ENCODE data around the gene PCDHGB4. TPM values are rescaled to one million over a fixed set of nuclear protein-coding genes. Genes with fewer than 3 reads are reported as not detected.

PCDHGB4 gene
- total and polyA plus RNA-seq, 3 donors from 2014 or later, result 1.0 to 13.3 (median 11.3) TPM

DNA sequence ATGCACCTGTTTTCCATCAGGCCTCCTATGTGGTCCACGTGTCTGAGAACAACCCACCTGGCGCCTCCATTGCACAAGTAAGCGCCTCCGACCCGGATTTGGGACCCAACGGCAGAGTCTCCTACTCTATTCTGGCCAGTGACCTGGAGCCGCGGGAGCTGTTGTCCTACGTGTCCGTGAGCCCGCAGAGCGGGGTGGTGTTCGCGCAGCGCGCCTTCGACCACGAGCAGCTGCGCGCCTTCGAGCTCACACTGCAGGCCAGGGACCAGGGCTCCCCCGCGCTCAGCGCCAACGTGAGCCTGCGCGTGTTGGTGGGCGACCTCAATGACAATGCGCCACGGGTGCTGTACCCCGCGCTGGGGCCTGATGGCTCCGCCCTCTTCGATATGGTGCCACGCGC is 35.9 kb upstream of the PCDHGB4 start:
- Histone ChIP-seq H3K9me3 (no peaks in the 10 kb centered on the region), H3K4me1 (no peaks in the 10 kb centered on the region), H3K27me3 (no peaks in the 10 kb centered on the region), H3K27ac (no peak overlapping the region), H3K4me3 (no peak overlapping the region), H3K36me3 (ENCODE audit: low read depth, missing control alignments) (no peaks in the 10 kb centered on the region)
- intact Hi-C loops (cut with DNase I; ENCODE audit: low total_unique reads), result no loop called here
- TF ChIP-seq, protein P1, sequence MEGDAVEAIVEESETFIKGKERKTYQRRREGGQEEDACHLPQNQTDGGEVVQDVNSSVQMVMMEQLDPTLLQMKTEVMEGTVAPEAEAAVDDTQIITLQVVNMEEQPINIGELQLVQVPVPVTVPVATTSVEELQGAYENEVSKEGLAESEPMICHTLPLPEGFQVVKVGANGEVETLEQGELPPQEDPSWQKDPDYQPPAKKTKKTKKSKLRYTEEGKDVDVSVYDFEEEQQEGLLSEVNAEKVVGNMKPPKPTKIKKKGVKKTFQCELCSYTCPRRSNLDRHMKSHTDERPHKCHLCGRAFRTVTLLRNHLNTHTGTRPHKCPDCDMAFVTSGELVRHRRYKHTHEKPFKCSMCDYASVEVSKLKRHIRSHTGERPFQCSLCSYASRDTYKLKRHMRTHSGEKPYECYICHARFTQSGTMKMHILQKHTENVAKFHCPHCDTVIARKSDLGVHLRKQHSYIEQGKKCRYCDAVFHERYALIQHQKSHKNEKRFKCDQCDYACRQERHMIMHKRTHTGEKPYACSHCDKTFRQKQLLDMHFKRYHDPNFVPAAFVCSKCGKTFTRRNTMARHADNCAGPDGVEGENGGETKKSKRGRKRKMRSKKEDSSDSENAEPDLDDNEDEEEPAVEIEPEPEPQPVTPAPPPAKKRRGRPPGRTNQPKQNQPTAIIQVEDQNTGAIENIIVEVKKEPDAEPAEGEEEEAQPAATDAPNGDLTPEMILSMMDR (IDR thresholded peaks at IDR 0.05), result no peak
- no peak for TF ChIP-seq POLR2A (IDR thresholded peaks at IDR 0.05)
- whole genome bisulfite sequencing, 2 donors, result 29% methylated on average over 6 to 28 of the region's 36 CpGs
- DNase-seq, result no peak

DNA sequence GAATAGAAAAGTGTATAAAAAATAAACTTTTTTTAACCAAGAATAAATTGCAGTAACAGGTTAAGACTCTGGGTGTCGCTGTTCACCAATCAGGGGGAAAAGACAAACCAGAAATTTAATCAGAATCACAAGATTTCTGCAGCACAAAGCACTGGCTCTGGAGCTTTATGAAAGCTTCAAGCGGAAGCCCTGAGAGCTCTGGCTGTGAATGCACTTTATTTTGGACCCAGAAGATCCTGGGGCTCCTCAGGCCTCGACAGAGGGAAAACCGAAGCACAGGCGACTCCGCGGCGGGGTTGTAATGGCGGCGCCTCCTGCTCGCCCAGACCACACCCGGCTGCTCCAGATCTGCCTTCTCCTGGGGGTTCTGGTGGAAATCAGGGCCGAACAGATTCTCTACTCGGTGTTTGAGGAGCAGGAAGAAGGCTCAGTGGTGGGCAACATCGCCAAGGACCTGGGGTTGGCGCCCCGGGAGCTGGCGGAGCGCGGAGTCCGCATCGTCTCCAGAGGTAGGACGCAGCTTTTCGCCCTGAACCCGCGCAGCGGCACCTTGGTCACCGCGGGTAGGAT is 32.5 kb upstream of the PCDHGB4 start, which contains the start of gene PCDHGA4:
Gene PCDHGA4, plus strand, starts transcription at position 122 of the 570 bp plus-strand sequence. Its CDS starts 87 bp downstream, at position 209.
- TF ChIP-seq, protein P1 (IDR thresholded peaks at IDR 0.05), result peak in 2 of 3 experiments; percentile 38 to 51
- no peak for TF ChIP-seq POLR2A (IDR thresholded peaks at IDR 0.05)
- H3K9me3 ChIP-seq, result no peaks in the 10 kb centered on the region
- H3K27me3 ChIP-seq, result no peaks in the 10 kb centered on the region
- no peaks in the 10 kb centered on the region for H3K36me3 ChIP-seq (ENCODE audit: low read depth, missing control alignments)
- intact Hi-C loops (cut with DNase I; ENCODE audit: low total_unique reads), result no loop called here
- 11% methylated on average over 25 to 29 of the region's 29 CpGs for WGBS, 2 donors
- no peak for DNase-seq
- H3K4me3 ChIP-seq, result peak within 1 kb of the TSS in 1 of 2 donors; percentile 36
- no peaks in the 10 kb centered on the region for H3K4me1 ChIP-seq
- no peak within 1 kb of the TSS for H3K27ac ChIP-seq

DNA sequence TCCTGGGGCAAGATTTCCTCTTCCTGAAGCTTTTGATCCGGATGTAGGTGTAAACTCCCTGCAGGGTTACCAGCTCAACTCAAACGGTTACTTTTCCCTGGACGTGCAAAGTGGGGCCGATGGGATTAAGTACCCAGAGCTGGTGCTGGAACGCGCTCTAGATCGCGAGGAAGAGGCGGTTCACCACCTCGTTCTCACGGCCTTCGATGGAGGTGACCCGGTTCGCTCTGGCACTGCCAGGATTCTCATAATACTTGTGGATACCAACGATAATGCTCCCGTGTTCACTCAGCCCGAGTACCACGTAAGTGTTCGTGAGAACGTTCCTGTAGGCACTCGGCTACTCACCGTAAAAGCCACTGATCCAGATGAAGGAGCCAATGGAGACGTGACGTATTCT is 31.9 kb upstream of the PCDHGB4 start:
- DNase-seq, result no peak
- Histone ChIP-seq H3K27ac (no peak overlapping the region), H3K36me3 (ENCODE audit: low read depth, missing control alignments) (no peaks in the 10 kb centered on the region), H3K9me3 (no peaks in the 10 kb centered on the region), H3K4me3 (no peak overlapping the region), H3K4me1 (no peaks in the 10 kb centered on the region), H3K27me3 (no peaks in the 10 kb centered on the region)
- intact Hi-C loops (cut with DNase I; ENCODE audit: low total_unique reads), result no loop called here
- TF ChIP-seq, protein P1 (IDR thresholded peaks at IDR 0.05), result no peak
- no peak for TF ChIP-seq POLR2A (IDR thresholded peaks at IDR 0.05)
- WGBS, 2 donors, result 23 to 41% methylated on average over 22 to 24 of the region's 24 CpGs

DNA sequence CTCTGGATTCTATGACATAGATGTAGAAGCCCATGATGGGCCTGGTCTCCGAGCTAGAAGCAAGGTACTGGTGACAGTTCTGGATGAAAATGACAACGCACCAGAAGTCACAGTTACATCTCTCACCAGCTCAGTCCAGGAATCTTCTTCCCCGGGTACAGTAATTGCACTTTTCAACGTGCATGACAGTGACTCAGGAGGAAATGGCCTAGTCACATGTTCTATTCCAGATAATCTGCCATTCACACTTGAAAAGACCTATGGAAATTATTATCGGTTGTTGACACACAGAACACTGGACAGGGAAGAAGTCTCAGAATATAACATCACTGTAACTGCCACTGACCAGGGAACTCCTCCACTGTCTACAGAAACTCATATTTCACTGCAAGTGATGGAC is 31.4 kb upstream of the PCDHGB4 start:
- Histone ChIP-seq H3K4me1 (no peaks in the 10 kb centered on the region), H3K36me3 (ENCODE audit: low read depth, missing control alignments) (no peaks in the 10 kb centered on the region), H3K9me3 (no peaks in the 10 kb centered on the region), H3K4me3 (no peak overlapping the region), H3K27ac (no peak overlapping the region), H3K27me3 (no peaks in the 10 kb centered on the region)
- intact Hi-C loops (cut with DNase I; ENCODE audit: low total_unique reads), result no loop called here
- TF ChIP-seq, protein P1 (IDR thresholded peaks at IDR 0.05), result no peak
- no peak for TF ChIP-seq POLR2A (IDR thresholded peaks at IDR 0.05)
- 39 to 56% methylated on average over 5 of the region's 5 CpGs for WGBS, 2 donors
- no peak for DNase-seq

DNA sequence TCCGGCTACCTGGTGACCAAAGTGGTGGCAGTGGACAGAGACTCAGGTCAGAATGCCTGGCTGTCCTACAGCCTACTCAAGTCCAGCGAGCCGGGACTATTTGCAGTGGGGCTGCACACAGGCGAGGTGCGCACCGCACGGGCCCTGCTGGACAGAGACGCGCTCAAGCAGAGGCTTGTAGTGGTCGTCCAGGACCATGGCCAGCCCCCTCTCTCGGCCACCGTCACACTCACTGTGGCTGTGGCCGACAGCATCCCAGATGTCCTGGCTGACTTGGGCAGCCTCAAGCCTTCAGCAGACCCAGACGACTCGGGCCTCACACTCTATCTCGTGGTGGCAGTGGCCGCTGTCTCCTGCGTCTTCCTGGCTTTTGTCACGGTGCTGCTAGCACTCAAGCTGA is 30.5 kb upstream of the PCDHGB4 start:
- DNase-seq, result no peak
- Histone ChIP-seq H3K4me1 (no peaks in the 10 kb centered on the region), H3K27me3 (no peaks in the 10 kb centered on the region), H3K9me3 (no peaks in the 10 kb centered on the region), H3K27ac (no peak overlapping the region), H3K36me3 (ENCODE audit: low read depth, missing control alignments) (no peaks in the 10 kb centered on the region), H3K4me3 (no peak overlapping the region)
- intact Hi-C loops (cut with DNase I; ENCODE audit: low total_unique reads), result no loop called here
- TF ChIP-seq POLR2A (IDR thresholded peaks at IDR 0.05), result no peak
- TF ChIP-seq, protein P1 (IDR thresholded peaks at IDR 0.05), result no peak
- WGBS, 2 donors, result 34 to 72% methylated on average over 3 to 13 of the region's 19 CpGs
